ENCODE measurements around the gene OR10H5.
"Not testable (repeated sequence)": the region's sequence is repeated elsewhere in the genome, so short reads cannot be mapped to it uniquely, and the experiment has no call there.

OR10H5 gene, protein sequence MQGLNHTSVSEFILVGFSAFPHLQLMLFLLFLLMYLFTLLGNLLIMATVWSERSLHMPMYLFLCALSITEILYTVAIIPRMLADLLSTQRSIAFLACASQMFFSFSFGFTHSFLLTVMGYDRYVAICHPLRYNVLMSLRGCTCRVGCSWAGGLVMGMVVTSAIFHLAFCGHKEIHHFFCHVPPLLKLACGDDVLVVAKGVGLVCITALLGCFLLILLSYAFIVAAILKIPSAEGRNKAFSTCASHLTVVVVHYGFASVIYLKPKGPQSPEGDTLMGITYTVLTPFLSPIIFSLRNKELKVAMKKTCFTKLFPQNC

DNA sequence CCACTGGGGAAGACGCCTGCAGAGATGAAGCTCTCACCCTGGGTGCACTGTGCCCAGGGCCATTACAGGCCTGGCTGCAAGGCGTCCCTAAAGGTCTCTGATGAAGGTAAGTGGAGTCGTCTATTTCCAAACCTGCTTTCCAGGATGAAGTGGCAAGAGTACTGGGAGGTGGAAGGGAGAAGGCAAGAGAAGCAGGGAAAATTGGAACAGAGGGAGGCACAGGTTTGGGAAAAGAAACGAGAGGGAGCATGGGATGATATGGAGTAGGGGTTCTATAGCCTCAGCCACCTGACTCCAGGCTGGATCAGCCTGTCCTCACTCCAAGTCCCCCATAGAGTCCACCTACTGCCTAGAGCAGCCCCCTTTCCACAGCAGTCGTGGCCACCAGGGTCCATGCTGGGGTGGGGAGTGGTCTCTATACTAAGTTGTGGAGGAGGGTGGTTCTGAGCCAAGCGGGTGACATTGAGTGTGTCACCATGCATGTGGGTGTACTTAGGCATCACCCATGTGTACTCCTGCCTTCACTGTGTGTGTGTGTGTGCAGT is at the start of gene OR10H5:
Gene OR10H5 (plus strand): TSS at position 51 of the 545 bp plus-strand sequence. CDS start 6,388 bp downstream, outside the sequence.
- Histone ChIP-seq H3K4me3 (ENCODE audit: low read depth, low read length) (no peak within 1 kb of the TSS), H3K27me3 (ENCODE audit: control insufficient read depth, insufficient read depth, low read length) (no peaks in the 10 kb centered on the region), H3K27ac (ENCODE audit: low read depth, low read length) (no peak within 1 kb of the TSS), H3K9ac (ENCODE audit: low read depth, low read length) (no peak within 1 kb of the TSS), H3K4me1 (ENCODE audit: control insufficient read depth, insufficient read depth, low read length) (no peaks in the 10 kb centered on the region), H3K36me3 (ENCODE audit: control insufficient read depth, insufficient read depth, low read length) (no peaks in the 10 kb centered on the region), H3K9me3 (ENCODE audit: control insufficient read depth, insufficient read depth, low read length) (peaks cover 68% of the 10 kb centered on the region)

DNA sequence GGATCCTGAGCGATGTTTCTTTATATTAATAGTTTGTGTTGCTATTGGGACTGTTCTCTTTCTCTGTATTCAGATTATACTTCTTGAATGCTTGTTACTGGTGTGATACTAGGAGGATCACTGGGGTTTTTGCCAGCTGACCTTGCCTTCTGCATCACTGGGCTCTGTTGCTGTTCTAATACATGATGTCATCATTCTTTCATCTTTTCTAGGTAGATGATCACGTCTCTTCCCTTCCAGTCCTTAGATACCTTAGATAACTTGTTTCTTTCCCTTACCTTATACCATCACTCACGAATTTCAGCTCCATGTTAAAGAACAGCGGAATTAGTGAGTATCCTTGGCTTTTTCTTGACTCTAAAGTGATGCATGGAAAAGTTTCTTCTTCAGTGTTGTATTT is 49.7 kb upstream of the OR10H5 start, which contains the start of gene OR10H3:
Gene OR10H3 (plus strand): TSS at position 264 of the 400 bp plus-strand sequence. CDS start 3,408 bp downstream, outside the sequence.
- Histone ChIP-seq H3K9me3 (ENCODE audit: control insufficient read depth, insufficient read depth, low read length) (peaks cover 85% of the 10 kb centered on the region), H3K9ac (ENCODE audit: low read depth, low read length) (no peak within 1 kb of the TSS), H3K4me1 (ENCODE audit: control insufficient read depth, insufficient read depth, low read length) (no peaks in the 10 kb centered on the region), H3K27ac (ENCODE audit: low read depth, low read length) (no peak within 1 kb of the TSS), H3K36me3 (ENCODE audit: control insufficient read depth, insufficient read depth, low read length) (no peaks in the 10 kb centered on the region), H3K27me3 (ENCODE audit: control insufficient read depth, insufficient read depth, low read length) (no peaks in the 10 kb centered on the region), H3K4me3 (ENCODE audit: low read depth, low read length) (no peak within 1 kb of the TSS)

DNA sequence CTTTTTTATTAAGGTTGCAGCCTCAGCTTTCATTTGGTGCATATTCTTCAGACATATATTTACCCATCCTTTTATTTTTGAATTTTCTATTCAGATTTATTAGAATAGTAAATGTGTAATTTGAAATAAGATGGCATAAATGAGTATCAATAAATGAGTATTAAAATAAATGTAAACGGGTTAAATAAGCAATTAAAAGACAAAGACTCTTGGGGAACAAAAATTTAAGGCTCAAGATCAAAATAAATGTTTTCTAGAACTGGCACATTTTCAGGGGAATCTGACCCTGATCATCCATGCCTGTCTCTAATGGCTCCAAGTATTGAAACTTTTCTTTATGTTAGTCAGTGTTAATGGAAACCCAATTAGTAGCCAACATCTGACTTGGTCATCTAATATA is 46.7 kb upstream of the OR10H5 start:
- H3K9ac ChIP-seq (ENCODE audit: low read depth, low read length), result no peak overlapping the region
- H3K4me1 ChIP-seq (ENCODE audit: control insufficient read depth, insufficient read depth, low read length), result no peaks in the 10 kb centered on the region
- peaks cover 77% of the 10 kb centered on the region for H3K9me3 ChIP-seq (ENCODE audit: control insufficient read depth, insufficient read depth, low read length)
- H3K27me3 ChIP-seq (ENCODE audit: control insufficient read depth, insufficient read depth, low read length), result no peaks in the 10 kb centered on the region
- no peaks in the 10 kb centered on the region for H3K36me3 ChIP-seq (ENCODE audit: control insufficient read depth, insufficient read depth, low read length)
- no peak overlapping the region for H3K27ac ChIP-seq (ENCODE audit: low read depth, low read length)
- H3K4me3 ChIP-seq (ENCODE audit: low read depth, low read length), result no peak overlapping the region

DNA sequence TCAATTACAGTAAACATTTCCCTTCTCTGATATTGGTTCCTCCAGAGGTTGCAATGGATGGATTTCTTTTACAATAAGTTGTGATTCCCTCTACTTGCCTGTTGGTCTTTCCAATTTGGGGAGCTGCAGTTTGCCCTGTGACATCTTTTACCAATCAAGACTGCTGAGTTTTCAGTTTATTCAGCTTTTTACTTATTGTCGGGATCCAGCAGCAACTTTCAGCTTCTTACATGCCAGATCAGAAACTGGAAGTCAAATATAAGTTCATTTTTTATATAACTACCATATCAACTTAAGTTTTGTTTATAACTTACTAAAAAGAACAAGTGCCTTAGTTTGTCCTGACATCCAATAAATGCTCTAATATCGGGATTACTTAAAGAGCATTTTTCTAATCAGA is 39.2 kb upstream of the OR10H5 start:
- H3K4me3 ChIP-seq (ENCODE audit: low read depth, low read length), result no peak overlapping the region
- no peaks in the 10 kb centered on the region for H3K36me3 ChIP-seq (ENCODE audit: control insufficient read depth, insufficient read depth, low read length)
- no peak overlapping the region for H3K9ac ChIP-seq (ENCODE audit: low read depth, low read length)
- no peaks in the 10 kb centered on the region for H3K4me1 ChIP-seq (ENCODE audit: control insufficient read depth, insufficient read depth, low read length)
- H3K9me3 ChIP-seq (ENCODE audit: control insufficient read depth, insufficient read depth, low read length), result peaks cover 86% of the 10 kb centered on the region
- H3K27me3 ChIP-seq (ENCODE audit: control insufficient read depth, insufficient read depth, low read length), result no peaks in the 10 kb centered on the region
- no peak overlapping the region for H3K27ac ChIP-seq (ENCODE audit: low read depth, low read length)

DNA sequence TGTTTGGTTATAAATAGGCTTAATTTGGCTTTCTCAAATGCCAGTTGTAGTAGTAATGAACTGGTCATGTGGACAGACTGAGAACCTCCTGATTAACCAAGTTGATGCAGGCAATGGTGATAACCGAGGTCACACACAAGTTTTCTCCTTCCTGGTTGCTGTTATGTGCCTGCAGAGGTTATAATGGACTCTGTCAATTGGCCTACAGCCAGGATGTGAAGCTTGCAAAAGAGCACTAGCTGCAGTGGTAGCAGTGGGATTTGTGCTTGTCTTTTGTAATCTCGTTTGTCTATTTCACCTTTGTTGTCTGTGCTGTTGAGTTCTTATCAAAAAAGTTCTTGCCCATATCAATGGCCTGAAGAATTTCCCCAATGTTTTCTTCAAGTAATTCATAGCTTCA is 29.1 kb upstream of the OR10H5 start:
- Histone ChIP-seq H3K9me3 (ENCODE audit: control insufficient read depth, insufficient read depth, low read length) (peaks cover 94% of the 10 kb centered on the region), H3K4me3 (ENCODE audit: low read depth, low read length) (no peak overlapping the region), H3K4me1 (ENCODE audit: control insufficient read depth, insufficient read depth, low read length) (no peaks in the 10 kb centered on the region), H3K9ac (ENCODE audit: low read depth, low read length) (no peak overlapping the region), H3K36me3 (ENCODE audit: control insufficient read depth, insufficient read depth, low read length) (no peaks in the 10 kb centered on the region), H3K27me3 (ENCODE audit: control insufficient read depth, insufficient read depth, low read length) (no peaks in the 10 kb centered on the region), H3K27ac (ENCODE audit: low read depth, low read length) (no peak overlapping the region)

DNA sequence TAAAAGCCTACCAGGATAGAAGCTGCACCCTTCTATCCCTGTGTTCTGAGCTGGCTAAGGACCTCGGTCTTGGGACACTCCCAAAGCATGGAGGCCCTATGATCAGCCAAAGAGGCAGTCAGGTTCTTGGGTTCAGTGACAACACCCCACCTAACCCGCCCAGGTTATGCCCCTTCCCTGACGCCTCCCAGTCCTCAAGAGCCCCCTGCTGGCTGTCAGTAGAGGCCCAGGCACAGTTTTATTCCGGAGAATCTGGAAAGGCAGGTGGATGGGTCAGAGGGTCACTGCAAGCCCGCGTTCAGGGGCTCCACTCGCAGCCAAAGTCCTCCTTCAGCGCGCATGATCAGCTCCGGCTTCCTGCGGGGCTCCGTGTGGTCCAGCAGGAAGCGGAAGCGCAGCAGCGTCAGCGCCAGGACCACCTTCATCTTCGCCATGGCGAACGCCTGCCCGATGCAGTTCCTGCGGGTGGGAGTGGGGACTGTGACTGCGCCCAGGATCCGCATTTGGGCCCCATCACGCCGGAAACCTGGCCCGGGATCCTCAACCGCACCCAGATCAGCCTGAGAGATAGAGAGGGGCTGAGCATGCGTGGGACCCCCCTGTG is 27.4 kb upstream of the OR10H5 start:
- Histone ChIP-seq H3K9ac (ENCODE audit: low read depth, low read length) (no peak overlapping the region), H3K4me1 (ENCODE audit: control insufficient read depth, insufficient read depth, low read length) (no peaks in the 10 kb centered on the region), H3K9me3 (ENCODE audit: control insufficient read depth, insufficient read depth, low read length) (peaks cover 92% of the 10 kb centered on the region), H3K27ac (ENCODE audit: low read depth, low read length) (no peak overlapping the region), H3K27me3 (ENCODE audit: control insufficient read depth, insufficient read depth, low read length) (no peaks in the 10 kb centered on the region), H3K4me3 (ENCODE audit: low read depth, low read length) (no peak overlapping the region), H3K36me3 (ENCODE audit: control insufficient read depth, insufficient read depth, low read length) (no peaks in the 10 kb centered on the region)

DNA sequence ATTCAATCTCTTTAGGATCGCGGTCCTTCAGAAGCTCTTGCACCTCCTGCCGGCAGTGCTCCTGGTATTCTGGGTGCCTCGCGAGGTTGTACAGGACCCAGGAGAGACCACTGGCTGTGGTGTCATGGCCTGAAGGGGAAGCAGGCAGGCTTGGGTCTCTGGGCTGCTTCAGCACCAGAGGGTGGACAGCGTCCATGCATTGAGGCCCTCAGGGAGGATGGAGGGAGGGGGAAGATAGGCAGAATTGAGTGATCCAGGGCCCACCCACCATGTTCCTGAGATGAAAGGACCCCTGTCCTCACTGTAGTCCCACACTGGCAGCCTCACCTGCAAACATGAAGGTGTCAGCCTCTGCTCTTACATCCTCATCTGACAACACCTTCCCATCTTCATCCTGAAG is 17.9 kb upstream of the OR10H5 start:
- Histone ChIP-seq H3K4me3 (ENCODE audit: low read depth, low read length) (no peak overlapping the region), H3K9ac (ENCODE audit: low read depth, low read length) (no peak overlapping the region), H3K27ac (ENCODE audit: low read depth, low read length) (no peak overlapping the region), H3K9me3 (ENCODE audit: control insufficient read depth, insufficient read depth, low read length) (peaks cover 90% of the 10 kb centered on the region), H3K27me3 (ENCODE audit: control insufficient read depth, insufficient read depth, low read length) (no peaks in the 10 kb centered on the region), H3K4me1 (ENCODE audit: control insufficient read depth, insufficient read depth, low read length) (no peaks in the 10 kb centered on the region), H3K36me3 (ENCODE audit: control insufficient read depth, insufficient read depth, low read length) (no peaks in the 10 kb centered on the region)

DNA sequence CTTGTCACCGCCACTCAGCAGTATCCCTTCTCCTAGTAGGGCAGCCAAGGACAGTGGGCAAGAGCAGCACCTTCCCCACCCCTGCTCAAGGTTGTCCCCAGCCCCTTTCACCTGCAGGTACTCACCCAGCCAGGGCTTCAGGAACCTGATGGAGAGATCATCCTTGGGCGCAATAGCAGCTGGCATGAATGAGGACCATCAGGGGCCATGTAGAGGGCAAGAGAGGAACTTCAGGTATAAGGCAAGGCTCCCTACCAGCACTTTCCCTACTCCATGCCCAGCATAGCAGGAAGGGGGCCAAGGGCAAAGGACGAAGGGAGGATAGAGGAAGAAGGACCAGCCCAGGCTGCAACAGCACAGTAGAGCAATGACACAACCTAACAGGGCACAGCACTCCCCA is 13.3 kb upstream of the OR10H5 start:
- H3K36me3 ChIP-seq (ENCODE audit: control insufficient read depth, insufficient read depth, low read length); H3K27ac ChIP-seq (ENCODE audit: low read depth, low read length); H3K9ac ChIP-seq (ENCODE audit: low read depth, low read length); H3K4me1 ChIP-seq (ENCODE audit: control insufficient read depth, insufficient read depth, low read length); H3K27me3 ChIP-seq (ENCODE audit: control insufficient read depth, insufficient read depth, low read length); H3K4me3 ChIP-seq (ENCODE audit: low read depth, low read length): not testable (repeated sequence)
- peaks cover 84% of the 10 kb centered on the region for H3K9me3 ChIP-seq (ENCODE audit: control insufficient read depth, insufficient read depth, low read length)

DNA sequence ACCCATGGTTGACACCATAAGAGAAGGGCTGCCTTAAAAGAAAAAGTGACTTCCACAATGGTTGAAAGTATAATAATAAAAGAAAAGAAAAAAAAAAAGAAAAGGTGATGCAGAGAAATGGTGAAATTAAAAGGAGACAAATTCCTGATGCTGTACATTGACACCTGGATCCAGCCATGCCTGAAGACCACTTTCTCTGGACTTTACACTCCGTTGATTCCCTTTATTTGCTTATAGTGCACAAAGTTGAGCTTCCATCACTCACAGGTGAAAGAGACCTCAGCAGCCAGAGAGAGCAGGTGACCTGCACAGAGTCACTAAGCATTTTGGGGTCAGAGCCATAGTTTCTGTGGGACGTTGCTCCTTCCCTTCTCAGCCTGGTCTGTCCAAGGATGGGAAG is 12.2 kb upstream of the OR10H5 start:
- no peaks in the 10 kb centered on the region for H3K4me1 ChIP-seq (ENCODE audit: control insufficient read depth, insufficient read depth, low read length)
- peaks cover 82% of the 10 kb centered on the region for H3K9me3 ChIP-seq (ENCODE audit: control insufficient read depth, insufficient read depth, low read length)
- no peak overlapping the region for H3K27ac ChIP-seq (ENCODE audit: low read depth, low read length)

DNA sequence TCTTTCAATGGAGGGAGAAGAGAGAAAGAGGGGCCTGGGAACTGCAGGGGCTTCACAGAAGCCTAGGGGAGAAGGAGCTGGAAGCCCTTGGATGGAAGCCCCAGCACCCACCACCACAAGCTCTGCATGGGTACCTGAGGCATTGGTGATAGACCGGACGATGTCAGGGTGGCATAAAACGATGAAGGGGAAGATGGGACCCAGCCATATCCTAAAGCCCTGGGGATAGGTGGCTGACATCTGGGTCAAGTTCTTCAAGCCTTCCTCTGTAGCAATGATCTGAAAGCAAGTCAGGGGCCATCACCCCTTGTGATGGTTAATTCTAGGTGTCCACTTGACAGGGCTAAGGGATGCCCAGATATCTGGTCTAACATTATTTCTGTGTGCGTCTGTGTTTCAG is 11.2 kb upstream of the OR10H5 start:
- H3K9me3 ChIP-seq (ENCODE audit: control insufficient read depth, insufficient read depth, low read length), result peaks cover 81% of the 10 kb centered on the region
- no peak overlapping the region for H3K27ac ChIP-seq (ENCODE audit: low read depth, low read length)
- no peaks in the 10 kb centered on the region for H3K4me1 ChIP-seq (ENCODE audit: control insufficient read depth, insufficient read depth, low read length)
- no peaks in the 10 kb centered on the region for H3K36me3 ChIP-seq (ENCODE audit: control insufficient read depth, insufficient read depth, low read length)
- H3K27me3 ChIP-seq (ENCODE audit: control insufficient read depth, insufficient read depth, low read length), result no peaks in the 10 kb centered on the region
- H3K9ac ChIP-seq (ENCODE audit: low read depth, low read length), result no peak overlapping the region
- no peak overlapping the region for H3K4me3 ChIP-seq (ENCODE audit: low read depth, low read length)

More for the DNA sequence above, 12.2 kb upstream of the OR10H5 start:
- H3K9ac ChIP-seq (ENCODE audit: low read depth, low read length), result no peak overlapping the region
- no peaks in the 10 kb centered on the region for H3K36me3 ChIP-seq (ENCODE audit: control insufficient read depth, insufficient read depth, low read length)
- H3K27me3 ChIP-seq (ENCODE audit: control insufficient read depth, insufficient read depth, low read length), result no peaks in the 10 kb centered on the region
- no peak overlapping the region for H3K4me3 ChIP-seq (ENCODE audit: low read depth, low read length)

All from HUES48 (cell line).